Hypothalamus (tissue), 51 donors: Measurements from ENCODE around the gene LRRC53.

Experiments
- DNase-seq, 51 donors: peaks; one replicate each; lab custom pipeline; 2025; lab: John Stamatoyannopoulos, UW

Gene LRRC53

GRCh38 chr1:74502432-74502831, 10.0 kb downstream of the LRRC53 start:
- no peak for DNase-seq

- DNase-seq = no peak
These were observed 13.5 kb downstream of the LRRC53 start for GRCh38 chr1:74498901-74499300.

DNA sequence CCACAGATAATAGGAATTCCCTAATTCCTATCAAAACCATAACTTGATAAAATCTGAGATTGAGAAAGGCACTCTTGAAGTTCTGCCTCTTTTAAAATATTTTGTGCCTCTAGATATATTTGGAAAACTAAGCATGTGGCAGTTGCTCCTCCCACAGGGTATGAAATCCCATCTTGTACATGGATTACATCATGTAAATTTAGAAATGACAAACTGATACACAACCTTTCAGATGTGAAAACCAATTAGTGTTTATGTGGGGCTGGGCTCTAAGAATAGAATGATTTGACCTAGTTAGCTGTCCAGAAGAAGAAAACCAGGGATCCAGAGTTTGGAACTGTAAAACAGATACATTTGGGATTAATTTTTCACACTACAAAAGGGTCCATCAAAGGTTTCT, 15.7 kb downstream of the LRRC53 start:
- DNase-seq = no peak

- DNase-seq = no peak
These were observed 26.4 kb downstream of the LRRC53 start for GRCh38 chr1:74486036-74486435.

GRCh38 chr1:74485622-74486021, 26.8 kb downstream of the LRRC53 start:
- no peak for DNase-seq

GRCh38 chr1:74481607-74482006, 30.8 kb downstream of the LRRC53 start:
- DNase-seq = no peak

DNA sequence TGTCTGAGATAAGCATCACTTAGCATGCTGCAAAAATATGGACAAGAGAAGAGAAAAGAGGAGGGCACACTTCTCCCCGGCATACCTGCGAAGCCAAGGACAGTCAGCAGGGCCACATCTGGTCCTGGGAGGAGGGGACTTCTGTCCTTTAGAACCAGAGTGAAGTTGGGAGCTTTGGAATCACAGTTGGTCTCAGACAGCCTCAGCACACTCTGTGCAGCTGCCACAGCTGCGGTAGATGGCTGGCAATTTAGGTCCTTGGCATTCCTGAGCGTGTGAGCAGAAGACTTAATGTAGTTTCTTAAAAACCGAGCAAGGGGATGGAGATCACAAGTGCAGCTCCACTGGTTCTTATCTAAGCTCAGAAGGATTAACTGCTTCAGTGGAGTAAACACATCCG, 32.3 kb downstream of the LRRC53 start:
- DNase-seq = peak in 1 of 51 donors; percentile 11

GRCh38 chr1:74478979-74479378, 33.4 kb downstream of the LRRC53 start:
- peak in 1 of 51 donors; percentile 19 for DNase-seq

- DNase-seq = no peak
These were observed 37.8 kb downstream of the LRRC53 start for GRCh38 chr1:74474585-74474984.

- no peak for DNase-seq
These were observed 40.9 kb downstream of the LRRC53 start for GRCh38 chr1:74471470-74471869.

DNA sequence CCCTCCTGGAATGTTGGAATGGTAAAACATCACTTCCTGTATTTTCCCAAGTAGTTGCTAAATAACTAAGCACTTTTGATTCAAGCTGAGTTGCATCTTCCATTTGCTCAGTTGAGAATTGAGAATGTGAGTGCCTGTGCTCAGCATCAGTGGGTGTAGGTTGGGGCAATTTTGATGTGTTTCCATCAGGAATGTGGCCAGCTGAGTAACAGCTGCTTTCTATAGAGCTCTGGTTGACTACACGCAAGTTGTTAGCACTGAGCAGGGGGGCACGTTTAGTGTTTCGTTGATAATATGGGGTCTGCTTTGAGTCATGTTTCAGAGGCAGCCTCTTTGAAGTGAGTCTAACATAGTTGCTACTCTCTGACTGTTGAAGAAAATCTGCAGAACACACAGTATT, 41.5 kb downstream of the LRRC53 start:
- no peak for DNase-seq

- no peak for DNase-seq
These were observed 42.2 kb downstream of the LRRC53 start for GRCh38 chr1:74470251-74470650.

DNA sequence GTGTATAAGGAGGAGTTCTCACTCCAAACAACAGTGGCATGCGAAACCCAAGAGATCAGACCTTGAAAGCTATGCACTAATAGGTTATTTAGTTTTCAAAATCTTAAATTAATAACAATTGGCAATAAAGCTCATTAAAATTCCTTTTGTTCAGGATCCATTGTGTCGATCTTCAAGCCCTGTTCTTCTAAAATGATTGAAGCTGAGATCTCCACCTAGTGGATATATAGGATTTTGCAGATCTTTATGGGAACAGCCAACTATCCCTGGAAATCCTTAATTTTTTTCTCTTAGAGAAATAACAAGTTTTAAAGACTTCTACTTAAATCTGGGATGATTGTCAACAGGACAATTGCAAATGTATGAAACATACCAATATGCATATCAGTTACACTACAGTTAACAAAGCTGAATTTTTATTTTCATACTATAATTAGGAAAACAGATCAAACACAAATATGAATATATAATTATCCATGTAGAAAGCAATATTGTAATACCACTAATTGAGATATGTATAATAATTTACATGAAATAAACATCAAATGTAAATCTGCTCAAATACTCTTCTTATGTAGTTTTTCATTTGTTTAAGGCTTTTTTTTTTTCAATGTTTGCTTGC, 43.3 kb downstream of the LRRC53 start:
- peak in 1 of 51 donors; percentile 12 for DNase-seq

GRCh38 chr1:74467786-74468377, 44.5 kb downstream of the LRRC53 start:
- no peak for DNase-seq

GRCh38 chr1:74465193-74465681, 47.2 kb downstream of the LRRC53 start:
- DNase-seq = no peak

DNA sequence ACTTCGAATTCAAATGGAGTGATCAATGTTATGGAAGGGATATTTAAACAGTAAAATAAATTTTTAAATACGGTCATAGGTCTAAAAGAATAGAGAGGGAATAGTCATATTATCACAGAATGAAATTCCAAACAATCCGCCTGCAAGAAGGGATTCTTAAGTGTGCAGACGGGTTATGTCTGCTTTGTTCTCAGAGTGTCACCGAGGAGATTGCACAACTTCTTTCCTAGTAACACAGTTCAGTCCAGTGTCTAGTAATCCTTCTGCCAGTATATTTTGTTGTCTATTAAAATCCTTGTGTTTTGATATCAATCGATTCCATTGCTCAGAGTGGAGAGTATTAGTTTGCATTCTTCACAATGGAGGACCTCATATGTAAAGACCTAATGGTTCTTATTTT, 48.4 kb downstream of the LRRC53 start:
- no peak for DNase-seq

- DNase-seq = peak in 1 of 51 donors; percentile 41
These were observed 49.0 kb downstream of the LRRC53 start for GRCh38 chr1:74463333-74463988.

DNA sequence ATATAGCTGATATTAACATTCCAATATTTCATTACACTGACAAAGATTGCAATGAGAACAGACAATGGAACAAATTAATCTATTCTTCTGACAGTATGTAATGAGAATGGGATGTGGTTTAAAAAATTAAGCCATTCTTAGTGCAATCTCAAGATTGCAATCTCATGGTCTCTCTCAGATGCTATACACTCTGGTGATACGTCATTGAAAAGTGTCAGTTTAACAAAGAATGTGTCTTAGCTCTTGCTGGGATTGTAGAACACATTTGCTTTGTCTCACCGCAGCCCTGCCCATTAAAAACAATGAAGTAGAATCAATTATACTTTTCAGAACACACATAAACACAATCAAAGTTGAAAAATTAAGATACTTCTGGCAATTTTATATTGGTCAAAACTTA, 55.2 kb downstream of the LRRC53 start:
- no peak for DNase-seq

DNA sequence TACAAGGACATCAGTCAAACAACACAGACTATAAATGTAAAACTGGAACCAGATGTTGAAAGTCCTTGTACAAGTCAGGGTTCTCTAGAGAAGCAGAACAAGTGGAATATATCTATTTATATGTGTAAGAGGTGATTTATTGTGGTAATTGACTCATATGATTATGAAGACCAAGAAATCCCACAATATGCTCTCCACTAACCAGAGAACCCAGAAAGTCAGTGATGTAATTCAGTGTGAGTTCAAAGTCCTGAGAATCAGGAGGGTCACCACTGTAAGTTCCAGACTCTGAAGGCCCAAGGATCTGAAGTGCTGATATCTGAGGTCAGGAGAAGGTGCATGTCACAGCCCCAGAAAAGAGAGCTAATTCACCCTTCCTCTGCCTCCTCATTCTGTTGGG, 57.0 kb downstream of the LRRC53 start:
- DNase-seq = no peak

- DNase-seq = no peak
These were observed 59.1 kb downstream of the LRRC53 start for GRCh38 chr1:74453277-74453676.

- no peak for DNase-seq
These were observed 60.4 kb downstream of the LRRC53 start for GRCh38 chr1:74452035-74452434.

DNA sequence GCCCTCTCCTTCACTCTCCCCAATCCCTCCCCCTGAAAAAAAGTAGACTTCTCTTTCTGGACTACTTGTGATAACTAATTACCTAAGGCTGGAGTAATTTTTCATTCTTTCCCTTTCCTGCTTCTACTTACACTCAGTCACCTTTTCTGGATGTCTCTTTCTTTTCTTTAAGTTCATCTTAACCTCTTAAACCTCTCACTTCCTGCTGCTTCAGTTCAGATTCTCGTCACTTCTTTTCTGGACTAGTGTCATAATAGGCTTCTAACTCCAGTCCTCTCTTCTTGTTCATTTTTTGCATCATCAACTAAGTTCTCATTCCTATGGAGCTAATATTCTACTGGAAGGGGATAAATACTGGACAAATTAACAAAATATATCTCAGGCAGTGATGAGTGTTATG, 75.4 kb downstream of the LRRC53 start:
- no peak for DNase-seq
